OCI-LY3 (cell line): ENCODE data around the gene NLRC5.

Source experiments
- CTCF ChIP-seq: fragments of 200-600, 300-600 bp; sonication (generic); IDR thresholded peaks from 2 replicates; pipeline ENCODE4 v1.5.1; 2014; ENCODE audit warnings: antibody characterized with exemption, low read length, low read depth
- EZH2phosphoT487 ChIP-seq: fragments of 200-600 bp; shearing (Covaris generic); IDR thresholded peaks from 2 replicates; pipeline ENCODE4 v1.6.1; 2018; ENCODE audit warnings: antibody characterized with exemption, mixed run types, low read depth

GRCh38 chr16:57039148-57039812, 49.9 kb downstream of the NLRC5 start:
- no peak for TF ChIP-seq CTCF
- TF ChIP-seq EZH2phosphoT487, result no peak
